MCF 10A (cell line): Measurements from ENCODE around the gene RHOT2. TPM values are rescaled to one million over a fixed set of nuclear protein-coding genes. Genes with fewer than 3 reads are reported as not detected.

Experiments used
- BruUV-seq: library from RNA; stranded (reverse); fragments of 400-500 nt; replicated peaks from 2 replicates; lab custom pipeline; 2021; lab: Mats Ljungman, UMichigan
- CTCF ChIA-PET: fragments of 300-600 bp; sonication (Branson Sonifier 250); formaldehyde crosslinking; extraction: SDS; loops from one replicate; lab custom pipeline; 2021; ENCODE audit warnings: antibody characterized with exemption, inconsistent platforms; lab: Yijun Ruan, JAX
- POLR2A ChIA-PET: fragments of 300-600, 350-650 bp; sonication (Branson Sonifier 250); formaldehyde crosslinking; extraction: SDS; loops from one replicate; lab custom pipeline; 2020; ENCODE audit warnings: antibody characterized with exemption, inconsistent platforms; lab: Yijun Ruan, JAX
- DNase-seq: peaks from one replicate; pipeline ENCODE4 v3.0.0-alpha.2; 2018; ENCODE audit not compliant: unreplicated experiment
- H3K27ac Mint-ChIP-seq: one replicate; pipeline ENCODE4 v1.8.0; 2022; ENCODE audit warnings: mild to moderate bottlenecking, low read depth, mixed read lengths; ENCODE audit not compliant: unreplicated experiment
- H3K27me3 Mint-ChIP-seq: one replicate; pipeline ENCODE4 v1.8.0; 2022; ENCODE audit warnings: mixed read lengths; ENCODE audit not compliant: insufficient read depth, unreplicated experiment
- H3K36me3 Mint-ChIP-seq: one replicate; pipeline ENCODE4 v1.8.0; 2022; ENCODE audit warnings: mild to moderate bottlenecking, moderate library complexity, mixed read lengths; ENCODE audit not compliant: insufficient read depth, unreplicated experiment
- H3K4me1 Mint-ChIP-seq: one replicate; pipeline ENCODE4 v1.8.0; 2022; ENCODE audit warnings: mixed read lengths; ENCODE audit not compliant: insufficient read depth, unreplicated experiment
- H3K4me3 Mint-ChIP-seq: one replicate; pipeline ENCODE4 v1.8.0; 2022; ENCODE audit warnings: mild to moderate bottlenecking, moderate library complexity, mixed read lengths; ENCODE audit not compliant: unreplicated experiment
- H3K9me3 Mint-ChIP-seq: one replicate; pipeline ENCODE4 v1.8.0; 2022; ENCODE audit warnings: mixed read lengths; ENCODE audit not compliant: unreplicated experiment
- CTCF ChIP-seq: fragments of 200-600 bp; IDR thresholded peaks from one replicate; pipeline ENCODE4 v1.8.0; 2022; ENCODE audit warnings: antibody characterized with exemption, mild to moderate bottlenecking; ENCODE audit not compliant: unreplicated experiment
- intact Hi-C: fragments of 100-400 bp; cut with micrococcal nuclease; formaldehyde crosslinking; loops from 2 replicates; pipeline ENCODE4 v1.14.1; 2022
- total RNA-seq: library from RNA; stranded (reverse); gene quantifications from 2 replicates; pipeline ENCODE4 v1.2.3, GENCODE V29; 2022

RHOT2 gene
- total RNA-seq, 1 experiment from 2014 or later, result 118 TPM

GRCh38 chr16:648071-648780, 19.7 kb upstream of the RHOT2 start:
- ChIA-PET POLR2A (interaction anchor here (0.6 to 2.8 kb wide), 12 partner anchors 11 to 78 kb away, joined by 3 to 17 read pairs (median 4); partner anchors contain the start of genes CCDC78, JMJD8, METTL26 and RAB40C), CTCF (interaction anchor here (0.5 to 1.4 kb wide), 13 partner anchors 11 to 647 kb away, joined by 3 to 7 read pairs (median 3); partner anchors contain the start of gene WDR24)
- Mint-ChIP-seq H3K36me3 (peaks cover 32% of the 10 kb centered on the region), H3K27me3 (no peaks in the 10 kb centered on the region), H3K4me3 (peak overlapping the region; percentile 74), H3K4me1 (peaks cover 17% of the 10 kb centered on the region), H3K9me3 (no peaks in the 10 kb centered on the region), H3K27ac (peak overlapping the region; percentile 88)
- intact Hi-C loops, result loop anchor here (2.0 kb wide), 1 partner anchor 59 kb away; no protein-coding TSS in a partner anchor
- peak; percentile 63 for DNase-seq
- BruUV-seq, result TSS peak; percentile 17
- peak; percentile 62 for TF ChIP-seq CTCF

- BruUV-seq, result TSS peak; percentile 69
- intact Hi-C loops, result loop anchor here (2.0 kb wide), 1 partner anchor 60 kb away; no protein-coding TSS in a partner anchor
- no peaks in the 10 kb centered on the region for H3K9me3 Mint-ChIP-seq
Observed at GRCh38 chr16:648781-649589, 18.9 kb upstream of the RHOT2 start, which contains the start of gene WDR90. Gene WDR90 (plus strand): TSS chr16:649365. CDS start chr16:649417, 52 bp downstream.

GRCh38 chr16:649631-650030, 18.3 kb upstream of the RHOT2 start:
- Mint-ChIP-seq H3K9me3 (no peaks in the 10 kb centered on the region), H3K27me3 (no peaks in the 10 kb centered on the region), H3K4me1 (peaks cover 8% of the 10 kb centered on the region), H3K4me3 (peak overlapping the region; percentile 71), H3K36me3 (peaks cover 28% of the 10 kb centered on the region), H3K27ac (peak overlapping the region; percentile 69)
- no TSS peak for BruUV-seq
- TF ChIP-seq CTCF, result no peak
- DNase-seq, result no peak
- CTCF ChIA-PET, result interaction anchor here (0.6 to 1.5 kb wide), 2 partner anchors 18 to 53 kb away, joined by 3 to 7 read pairs; partner anchors contain the start of gene RHOT2
- POLR2A ChIA-PET, result interaction anchor here (0.6 to 2.8 kb wide), 10 partner anchors 13 to 122 kb away, joined by 3 to 17 read pairs (median 6); partner anchors contain the start of genes CAPN15, JMJD8, METTL26 and RHBDL1
- intact Hi-C loops, result loop anchor here (2.0 kb wide), 1 partner anchor 61 kb away; no protein-coding TSS in a partner anchor

More at GRCh38 chr16:648781-649589, 18.9 kb upstream of the RHOT2 start, which contains the start of gene WDR90:
- ChIA-PET CTCF (interaction anchor here (0.6 to 1.5 kb wide), 10 partner anchors 10 to 646 kb away, joined by 3 to 7 read pairs (median 3); partner anchors contain the start of genes RHOT2 and WDR24), POLR2A (interaction anchor here (0.6 to 2.8 kb wide), 15 partner anchors 12 to 122 kb away, joined by 3 to 17 read pairs (median 5); partner anchors contain the start of genes CAPN15, CCDC78, JMJD8 and METTL26)
- TF ChIP-seq CTCF, result no peak
- Mint-ChIP-seq H3K27ac (peak within 1 kb of the TSS; percentile 88), H3K4me3 (peak within 1 kb of the TSS; percentile 74), H3K36me3 (peaks cover 26% of the 10 kb centered on the region), H3K4me1 (peaks cover 14% of the 10 kb centered on the region), H3K27me3 (no peaks in the 10 kb centered on the region)
- DNase-seq, result peak; percentile 91
